ENCODE data around the gene ST6GALNAC5. TPM values are rescaled to one million over a fixed set of nuclear protein-coding genes. Genes with fewer than 3 reads are reported as not detected.
A peak's percentile ranks its signal among the peaks of the same experiment; 100 is the strongest.

Gene ST6GALNAC5
- total RNA-seq, 1 experiment from 2014 or later: 0.32 TPM

GRCh38 chr1:76998582-76999223 is 131.4 kb downstream of the ST6GALNAC5 start:
- DNase-seq (ENCODE audit: extremely low read depth, low read depth): peak; percentile 29

DNA sequence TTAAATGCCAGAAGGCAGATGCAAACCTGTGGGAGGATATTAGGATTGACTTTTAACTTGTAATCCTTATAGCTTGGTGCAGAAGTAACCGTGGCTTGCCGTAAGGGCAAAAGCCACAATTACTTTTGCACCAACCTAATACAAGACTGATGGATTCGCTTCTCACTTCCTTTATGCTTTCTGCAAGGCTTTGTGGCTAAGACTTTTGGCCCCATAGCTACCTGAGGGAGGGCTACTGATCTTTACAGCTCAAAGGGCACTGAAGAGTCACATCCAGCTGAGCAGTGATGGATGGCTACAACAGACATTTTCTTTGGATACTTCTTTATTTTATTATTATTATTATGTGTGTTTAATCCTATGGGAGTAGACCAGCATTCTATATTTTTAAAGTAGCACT is 140.4 kb downstream of the ST6GALNAC5 start:
- DNase-seq (ENCODE audit: extremely low read depth, low read depth): no peak

GRCh38 chr1:77010937-77011336 is 143.7 kb downstream of the ST6GALNAC5 start:
- DNase-seq (ENCODE audit: extremely low read depth, low read depth): no peak

GRCh38 chr1:77012066-77012465 is 144.8 kb downstream of the ST6GALNAC5 start:
- DNase-seq (ENCODE audit: extremely low read depth, low read depth): no peak

GRCh38 chr1:77014073-77014788 is 147.0 kb downstream of the ST6GALNAC5 start:
- no peak for DNase-seq (ENCODE audit: extremely low read depth, low read depth)

- no peak for DNase-seq (ENCODE audit: extremely low read depth, low read depth)
Measured at GRCh38 chr1:77015748-77016341, 148.6 kb downstream of the ST6GALNAC5 start.

DNA sequence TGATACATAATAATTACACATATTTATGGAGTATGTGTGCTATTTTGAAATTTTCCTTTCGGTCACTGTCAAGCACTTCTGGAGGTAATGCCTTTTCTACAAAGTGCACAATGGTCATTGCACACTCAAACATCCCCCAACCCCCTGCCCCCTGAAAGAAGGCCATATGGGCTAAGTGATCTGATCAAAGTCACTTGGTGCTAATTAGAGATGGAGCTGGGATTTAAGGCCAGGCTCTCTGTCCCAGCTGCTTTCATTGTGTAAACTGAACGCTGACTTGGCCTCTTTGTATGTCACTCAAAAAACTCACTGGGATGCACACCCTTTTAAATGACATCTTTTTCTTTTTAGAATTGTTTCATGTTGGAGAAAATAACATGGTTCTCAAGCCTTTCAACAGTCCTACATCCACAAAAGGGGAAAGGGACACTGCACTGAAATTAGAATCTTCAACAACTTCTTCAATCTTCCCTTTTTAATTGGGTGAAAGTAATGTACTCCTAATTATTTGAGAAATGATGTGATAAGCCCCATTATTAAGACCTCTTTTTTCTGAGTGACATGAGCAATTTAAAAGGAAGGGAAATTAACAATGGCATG is 149.2 kb downstream of the ST6GALNAC5 start:
- DNase-seq (ENCODE audit: extremely low read depth, low read depth): no peak

DNA sequence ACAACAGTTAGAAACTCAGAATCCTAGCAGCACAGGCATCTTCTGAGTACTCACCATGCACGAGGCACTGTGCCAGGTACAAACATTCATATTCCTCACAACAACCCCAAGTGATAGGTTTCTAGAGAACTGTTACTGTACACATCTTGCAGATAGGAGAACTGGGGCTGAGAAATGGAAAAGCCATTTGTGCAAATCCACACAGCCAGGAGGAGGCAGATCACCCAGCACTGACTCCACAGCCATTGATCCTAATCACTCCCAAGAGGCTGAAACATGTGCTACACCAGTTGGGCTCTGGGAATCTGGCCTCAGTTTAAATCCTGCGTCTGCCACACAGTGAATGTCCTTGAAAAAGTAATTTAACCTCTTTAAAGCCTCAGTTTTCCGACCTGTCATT is 151.0 kb downstream of the ST6GALNAC5 start:
- DNase-seq (ENCODE audit: extremely low read depth, low read depth): no peak

- no peak for DNase-seq (ENCODE audit: extremely low read depth, low read depth)
Measured at GRCh38 chr1:77018761-77019160, 151.5 kb downstream of the ST6GALNAC5 start.

GRCh38 chr1:77021732-77022131 is 154.5 kb downstream of the ST6GALNAC5 start:
- no peak for DNase-seq (ENCODE audit: extremely low read depth, low read depth)

DNA sequence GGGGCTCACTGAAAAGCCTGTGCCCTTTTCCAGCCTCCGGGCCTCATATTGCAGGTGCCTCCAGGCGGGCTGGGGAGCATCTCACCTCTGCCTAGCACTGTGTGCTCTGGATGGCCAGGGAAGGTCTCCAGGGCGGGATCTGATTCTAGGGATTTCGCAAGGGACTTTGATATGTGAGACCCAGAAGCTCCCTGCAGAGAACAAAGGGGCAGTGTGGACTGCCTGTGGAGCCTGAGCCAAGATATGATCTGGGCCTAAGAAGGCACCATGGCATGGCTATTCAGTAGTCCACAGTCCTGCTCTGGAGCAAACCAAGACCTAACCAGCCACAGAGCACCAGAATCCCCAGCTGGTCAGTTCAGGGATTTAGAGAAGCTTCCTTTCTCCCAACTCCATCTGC is 157.2 kb downstream of the ST6GALNAC5 start:
- DNase-seq (ENCODE audit: extremely low read depth, low read depth): no peak

DNA sequence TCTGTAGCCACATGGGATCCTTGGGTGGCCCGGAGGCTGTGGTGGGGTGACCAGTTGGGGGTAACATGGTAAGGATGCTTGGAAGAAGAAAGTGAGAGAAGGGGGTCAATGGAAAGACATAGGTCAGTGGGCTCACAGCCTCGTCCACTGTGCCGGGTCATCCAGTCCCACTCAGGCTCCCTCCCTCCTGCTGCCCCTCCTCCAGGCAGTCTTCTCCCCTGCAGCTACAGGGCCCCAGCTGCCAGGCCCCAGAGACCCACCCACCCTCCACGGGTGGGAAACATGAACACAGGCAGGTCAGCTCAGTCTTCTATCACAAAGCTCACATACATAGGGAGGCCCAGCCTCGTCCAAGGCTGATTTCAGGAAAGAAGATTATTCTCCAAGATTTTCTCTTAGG is 158.3 kb downstream of the ST6GALNAC5 start:
- no peak for DNase-seq (ENCODE audit: extremely low read depth, low read depth)

GRCh38 chr1:77026135-77026534 is 158.9 kb downstream of the ST6GALNAC5 start:
- no peak for DNase-seq (ENCODE audit: extremely low read depth, low read depth)

GRCh38 chr1:77026640-77027039 is 159.4 kb downstream of the ST6GALNAC5 start:
- no peak for DNase-seq (ENCODE audit: extremely low read depth, low read depth)

DNA sequence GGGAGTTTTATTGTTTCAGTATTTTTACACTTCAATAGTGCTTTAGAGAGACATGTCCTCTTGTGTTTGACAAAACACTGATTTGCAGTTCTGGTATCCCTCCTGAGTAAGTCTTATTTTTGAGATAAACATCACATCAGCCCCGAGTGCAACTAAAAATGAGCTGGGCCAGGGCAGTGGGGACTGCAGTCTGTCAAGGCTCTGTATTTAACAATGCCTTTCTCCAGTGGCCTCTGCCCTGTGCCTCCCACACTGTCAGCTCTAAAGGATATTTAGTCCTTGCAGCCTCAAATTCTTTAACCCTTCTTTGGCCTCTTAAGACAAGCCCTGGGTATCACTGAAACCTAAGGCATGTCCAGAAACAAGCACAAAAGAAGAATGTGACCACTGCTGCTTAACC is 160.6 kb downstream of the ST6GALNAC5 start:
- DNase-seq (ENCODE audit: extremely low read depth, low read depth): no peak

DNA sequence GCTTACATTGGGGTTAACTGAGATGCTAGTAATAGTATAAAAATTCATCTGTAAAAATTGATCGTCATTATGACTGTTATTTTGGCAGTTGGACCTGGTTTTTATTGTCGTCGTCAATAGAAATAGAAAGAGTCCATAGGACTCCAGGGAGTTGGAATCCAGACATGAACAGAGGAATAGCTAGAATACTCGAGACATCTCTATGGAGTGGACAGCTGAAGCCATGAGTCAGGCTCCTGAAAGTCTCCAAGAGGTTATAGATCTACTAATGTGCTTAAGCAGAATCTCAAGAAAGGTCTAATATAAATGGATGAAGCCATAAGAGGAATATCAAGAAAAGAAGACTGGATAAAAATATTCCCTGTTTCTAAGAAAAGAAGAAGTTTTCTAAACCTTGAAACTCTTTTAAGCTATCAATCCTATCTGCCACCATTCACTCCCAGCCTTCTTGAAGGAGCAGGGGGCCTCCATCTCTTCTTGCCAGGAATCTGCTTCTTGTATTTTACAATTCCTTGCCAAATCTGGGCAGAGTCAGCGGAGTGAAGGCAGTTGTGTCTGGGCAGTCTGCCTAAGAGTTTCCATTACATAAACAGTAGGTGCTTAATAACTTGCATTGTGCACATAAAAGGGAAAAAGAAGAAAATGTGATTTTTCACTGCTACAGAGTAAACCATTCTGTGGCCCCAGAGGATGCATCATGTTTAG is 163.3 kb downstream of the ST6GALNAC5 start:
- DNase-seq (ENCODE audit: extremely low read depth, low read depth): no peak

DNA sequence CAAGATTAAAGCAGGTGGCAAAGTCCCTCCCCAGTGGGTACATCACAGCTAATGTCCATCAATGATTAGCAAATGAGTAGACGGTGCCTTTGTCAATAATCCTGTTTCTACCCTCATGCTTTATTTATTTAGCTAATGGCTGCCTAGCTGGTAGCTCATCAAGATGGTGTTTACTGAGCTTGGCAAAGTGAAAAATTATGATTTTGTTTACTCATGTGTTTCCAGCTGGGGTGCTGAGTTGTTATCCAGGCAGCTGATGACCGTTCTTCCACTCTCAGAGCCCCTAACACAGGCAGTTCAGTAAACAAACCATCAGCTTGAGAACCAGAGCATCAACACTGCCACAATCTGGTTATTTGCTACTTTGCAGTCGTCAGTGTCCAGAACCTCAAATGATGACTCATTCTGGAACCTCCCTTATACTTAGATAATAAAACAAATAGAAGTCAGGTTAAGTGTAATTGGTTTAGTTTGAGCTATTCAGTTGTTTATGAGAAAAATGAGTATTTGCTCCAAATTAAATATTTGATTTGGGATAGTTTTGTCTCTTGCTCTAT is 163.9 kb downstream of the ST6GALNAC5 start:
- DNase-seq (ENCODE audit: extremely low read depth, low read depth): no peak

DNA sequence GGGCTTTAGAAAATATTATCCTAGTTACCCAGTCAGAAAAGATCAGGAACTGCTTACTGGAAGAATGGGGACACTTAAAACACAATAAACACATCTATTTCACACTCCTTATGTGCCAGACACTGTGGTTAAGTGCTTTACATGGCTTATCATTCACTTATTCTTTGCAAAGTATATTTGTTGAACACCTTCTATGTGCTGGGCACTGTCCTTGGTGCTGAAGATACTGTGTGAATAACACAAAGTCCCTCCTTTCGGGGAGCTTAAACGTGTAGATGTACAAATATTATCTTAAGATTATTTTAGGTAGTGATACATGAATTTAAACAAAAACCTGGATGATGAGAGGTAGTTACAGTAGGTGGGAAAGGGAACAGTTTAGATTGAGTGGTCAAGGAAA is 169.3 kb downstream of the ST6GALNAC5 start:
- DNase-seq (ENCODE audit: extremely low read depth, low read depth): peak; percentile 6

DNA sequence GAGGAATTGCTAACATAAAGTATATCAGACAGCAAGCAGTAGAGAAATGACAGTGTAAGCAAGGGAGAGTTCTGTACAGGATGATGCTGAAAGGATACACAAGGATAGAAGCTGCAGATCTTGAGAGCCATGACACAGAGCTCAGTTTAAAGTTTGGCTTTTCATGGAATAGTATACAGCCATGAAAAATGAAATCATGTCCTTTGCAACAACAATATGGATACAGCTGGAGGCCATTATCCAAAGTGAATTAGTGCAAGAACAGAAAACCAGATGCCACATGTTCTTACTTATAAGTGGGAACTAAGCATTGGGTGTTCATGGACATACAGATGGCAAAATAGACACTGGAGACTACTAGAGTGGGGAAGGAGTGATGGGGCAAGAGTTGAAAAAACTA is 169.8 kb downstream of the ST6GALNAC5 start:
- DNase-seq (ENCODE audit: extremely low read depth, low read depth): no peak

DNA sequence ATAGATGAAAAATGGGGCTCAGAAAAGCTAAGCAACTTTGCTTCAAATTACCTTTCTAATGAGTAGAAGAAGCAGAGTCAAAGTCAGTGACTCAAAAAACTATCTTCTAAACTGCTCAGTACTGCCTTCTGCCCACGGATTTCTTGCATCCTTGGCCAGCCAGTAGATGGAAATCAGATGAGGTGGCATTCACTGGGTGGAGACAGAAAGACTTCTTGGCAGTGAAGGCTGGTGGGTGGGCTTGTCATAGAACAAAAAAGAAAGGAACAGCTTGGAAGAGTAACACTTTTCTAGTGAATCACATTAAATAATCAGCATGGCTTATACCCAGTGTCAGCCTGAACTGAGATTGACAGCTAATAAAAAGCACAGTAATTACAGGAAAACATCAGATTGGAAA is 170.7 kb downstream of the ST6GALNAC5 start:
- no peak for DNase-seq (ENCODE audit: extremely low read depth, low read depth)

GRCh38 chr1:77039111-77039510 is 171.8 kb downstream of the ST6GALNAC5 start:
- DNase-seq (ENCODE audit: extremely low read depth, low read depth): no peak

All from NCI-H460 (cell line).